Liver (tissue), 9 donors: ENCODE data around the gene ARSB. TPM values are rescaled to one million over a fixed set of nuclear protein-coding genes. Genes with fewer than 3 reads are reported as not detected.

Source experiments
- DNase-seq: peaks from one replicate; pipeline ENCODE4 v3.0.0-alpha.2; 2017; ENCODE audit warnings: low spot score
- H3K27ac ChIP-seq, 2 donors: one replicate each; pipeline ENCODE4 v1.7.0; 2013; ENCODE audit warnings: inconsistent platforms in 2 of 2, low read length in 2 of 2, control low read depth in 1 of 2, low read depth in 1 of 2, mild to moderate bottlenecking in 1 of 2
- H3K27me3 ChIP-seq, 4 donors: one replicate each; pipeline versions ENCODE4 v1.6.1 to v1.7.0; 2013; ENCODE audit warnings: low read length in 3 of 4, inconsistent platforms in 1 of 4, mild to moderate bottlenecking in 1 of 4, moderate library complexity in 1 of 4; ENCODE audit not compliant: control insufficient read depth in 4 of 4, insufficient read depth in 4 of 4
- H3K36me3 ChIP-seq, 4 donors: one replicate each; pipeline versions ENCODE4 v1.6.1 to v1.7.0; 2013; ENCODE audit warnings: low read length in 3 of 4, mild to moderate bottlenecking in 3 of 4, low read depth in 1 of 4, moderate library complexity in 1 of 4; ENCODE audit not compliant: control insufficient read depth in 4 of 4, insufficient read depth in 3 of 4
- H3K4me1 ChIP-seq, 4 donors: one replicate each; pipeline versions ENCODE4 v1.6.1 to v1.7.0; 2013; ENCODE audit warnings: low read length in 3 of 4, mild to moderate bottlenecking in 3 of 4, moderate library complexity in 1 of 4; ENCODE audit not compliant: control insufficient read depth in 4 of 4, insufficient read depth in 4 of 4
- H3K4me3 ChIP-seq, 3 donors: one replicate each; pipeline versions ENCODE4 v1.6.1 to v1.7.0; 2013; ENCODE audit warnings: low read length in 3 of 3, control low read depth in 1 of 3, low read depth in 1 of 3, mild to moderate bottlenecking in 1 of 3
- H3K9ac ChIP-seq, 2 donors: one replicate each; pipeline ENCODE4 v1.7.0; 2013; ENCODE audit warnings: low read length in 2 of 2, mild to moderate bottlenecking in 2 of 2, moderate library complexity in 2 of 2, control low read depth in 1 of 2, low read depth in 1 of 2
- H3K9me3 ChIP-seq, 4 donors: one replicate each; pipeline versions ENCODE4 v1.6.1 to v1.7.0; 2013; ENCODE audit warnings: low read length in 3 of 4; ENCODE audit not compliant: control insufficient read depth in 4 of 4
- EGR1 ChIP-seq, 2 donors: IDR thresholded peaks; 2 replicates each; pipeline ENCODE4 v1.6.1; 2016 to 2018; ENCODE audit warnings: antibody characterized with exemption in 2 of 2, low read depth in 2 of 2
- FOXA2 ChIP-seq: IDR thresholded peaks from 2 replicates; pipeline ENCODE4 v1.6.1; 2016; ENCODE audit warnings: antibody characterized with exemption
- GABPA ChIP-seq, 2 donors: IDR thresholded peaks in 1 of 2; conservative IDR thresholded peaks in 1 of 2; 2 replicates each; pipeline ENCODE4 v1.6.1; 2016; ENCODE audit warnings: antibody characterized with exemption in 2 of 2, mild to moderate bottlenecking in 1 of 2, moderate library complexity in 1 of 2
- HNF4A ChIP-seq, 2 donors: conservative IDR thresholded peaks; 2 replicates each; pipeline ENCODE4 v1.6.1; 2016; ENCODE audit warnings: antibody characterized with exemption in 2 of 2, mild to moderate bottlenecking in 2 of 2
- NR2F2 ChIP-seq: IDR thresholded peaks from 2 replicates; pipeline ENCODE4 v1.6.1; 2016; ENCODE audit warnings: antibody characterized with exemption
- RAD21 ChIP-seq, 2 donors: IDR thresholded peaks; 2 replicates each; pipeline ENCODE4 v1.6.1; 2016; ENCODE audit warnings: antibody characterized with exemption in 2 of 2, mild to moderate bottlenecking in 2 of 2
- RXRA ChIP-seq, 2 donors: IDR thresholded peaks; 2 replicates each; pipeline ENCODE4 v1.6.1; 2017 to 2018; ENCODE audit warnings: antibody characterized with exemption in 2 of 2, mild to moderate bottlenecking in 1 of 2
- YY1 ChIP-seq: IDR thresholded peaks from 2 replicates; pipeline ENCODE4 v1.6.1; 2016; ENCODE audit warnings: antibody characterized with exemption, mild to moderate bottlenecking
- WGBS: extraction: QIAGEN DNeasy Blood & Tissue Kit; methylation state at CpG from one replicate; pipeline ENCODE4 v1.1.7; 2013; 5-methylcytosine and 5-hydroxymethylcytosine counted together
- polyA plus RNA-seq, 2 donors: library from polyadenylated mRNA; stranded (reverse) in 1 of 2; unstranded in 1 of 2; fragments of 200-250 nt in 1 of 2; fragments of >200 nt in 1 of 2; fragmentation: Nextera tagmentation in 1 of 2; extraction: Ambion mirVana in 1 of 2; gene quantifications; one replicate each; pipeline versions ENCODE4 v1.2.1 to v1.2.3, GENCODE V29; 2013 to 2015
- total RNA-seq, 2 donors: library from RNA; depleted of rRNA; stranded (reverse); fragments of >200 nt; gene quantifications; one replicate each; pipeline ENCODE4 v1.2.3, GENCODE V29; 2014
- TF ChIP-seq, protein P1 (sequence below): IDR thresholded peaks from 2 replicates; pipeline ENCODE4 v1.6.1; 2016; ENCODE audit warnings: antibody characterized with exemption
- TF ChIP-seq, protein P2 (sequence below): IDR thresholded peaks from 2 replicates; pipeline ENCODE4 v1.6.1; 2016; ENCODE audit warnings: antibody characterized with exemption
- TF ChIP-seq, protein P3 (sequence below): fragments of 150-350 bp; IDR thresholded peaks from 2 replicates; pipeline ENCODE4 v1.5.1; 2017; ENCODE audit warnings: improper control_type of control experiment, low read depth, low read length; ENCODE audit not compliant: missing input control
- TF ChIP-seq, protein P4 (sequence below): IDR thresholded peaks from 2 replicates; pipeline ENCODE4 v1.6.1; 2016; ENCODE audit warnings: antibody characterized with exemption, mild to moderate bottlenecking
- donor health status: healthy.
- donor health status: healthy.
- donor health status: healthy.
- donor health status: healthy.
- donor health status: healthy.

Gene ARSB
- total and polyA plus RNA-seq, 4 donors, result 3.5 to 26.2 (median 8.7) TPM

DNA sequence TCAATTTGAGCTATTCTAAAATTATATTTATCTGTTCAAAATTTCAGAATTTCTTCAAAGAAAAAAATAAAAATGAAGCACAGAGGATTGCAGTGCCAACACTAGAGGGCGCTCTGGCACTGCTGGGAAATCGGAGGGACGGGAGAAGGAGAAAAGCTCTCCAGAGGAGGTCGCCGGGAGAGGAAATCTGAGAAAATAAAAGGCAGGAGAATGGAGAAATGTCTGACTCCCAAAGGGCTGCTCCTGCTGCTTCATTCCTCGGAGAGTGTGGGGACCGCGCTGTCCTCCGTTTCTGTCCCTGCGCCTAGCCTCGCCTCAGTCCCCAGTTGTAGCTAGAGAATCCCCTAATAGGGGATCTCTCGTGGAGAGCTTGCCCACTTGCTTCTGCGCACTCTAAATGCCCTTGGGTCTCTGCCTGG, 40.0 kb upstream of the ARSB start:
- Histone ChIP-seq H3K9me3 (no peaks in the 10 kb centered on the region), H3K27me3 (no peaks in the 10 kb centered on the region), H3K36me3 (peaks cover 0 to 14% (median 5%) of the 10 kb centered on the region in 4 donors), H3K4me1 (peaks cover 7 to 57% (median 40%) of the 10 kb centered on the region in 4 donors), H3K27ac (peak overlapping the region; percentile 65 to 78), H3K4me3 (peak overlapping the region in 1 of 3 donors; percentile 30), H3K9ac (peak overlapping the region; percentile 65 to 83)
- peak; percentile 70 for DNase-seq
- TF ChIP-seq NR2F2 (no peak), GABPA (IDR thresholded peaks at IDR 0.05 in 1 of 2, conservative IDR thresholded peaks at IDR 0.05 in 1 of 2) (no peak), RAD21 (IDR thresholded peaks at IDR 0.05) (peak; percentile 96 to 99), YY1 (peak; percentile 41), HNF4A (conservative IDR thresholded peaks at IDR 0.05) (peak in 1 of 2 donors; percentile 9)
- TF ChIP-seq, protein P1, sequence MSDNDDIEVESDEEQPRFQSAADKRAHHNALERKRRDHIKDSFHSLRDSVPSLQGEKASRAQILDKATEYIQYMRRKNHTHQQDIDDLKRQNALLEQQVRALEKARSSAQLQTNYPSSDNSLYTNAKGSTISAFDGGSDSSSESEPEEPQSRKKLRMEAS, result no peak
- TF ChIP-seq, protein P2, sequence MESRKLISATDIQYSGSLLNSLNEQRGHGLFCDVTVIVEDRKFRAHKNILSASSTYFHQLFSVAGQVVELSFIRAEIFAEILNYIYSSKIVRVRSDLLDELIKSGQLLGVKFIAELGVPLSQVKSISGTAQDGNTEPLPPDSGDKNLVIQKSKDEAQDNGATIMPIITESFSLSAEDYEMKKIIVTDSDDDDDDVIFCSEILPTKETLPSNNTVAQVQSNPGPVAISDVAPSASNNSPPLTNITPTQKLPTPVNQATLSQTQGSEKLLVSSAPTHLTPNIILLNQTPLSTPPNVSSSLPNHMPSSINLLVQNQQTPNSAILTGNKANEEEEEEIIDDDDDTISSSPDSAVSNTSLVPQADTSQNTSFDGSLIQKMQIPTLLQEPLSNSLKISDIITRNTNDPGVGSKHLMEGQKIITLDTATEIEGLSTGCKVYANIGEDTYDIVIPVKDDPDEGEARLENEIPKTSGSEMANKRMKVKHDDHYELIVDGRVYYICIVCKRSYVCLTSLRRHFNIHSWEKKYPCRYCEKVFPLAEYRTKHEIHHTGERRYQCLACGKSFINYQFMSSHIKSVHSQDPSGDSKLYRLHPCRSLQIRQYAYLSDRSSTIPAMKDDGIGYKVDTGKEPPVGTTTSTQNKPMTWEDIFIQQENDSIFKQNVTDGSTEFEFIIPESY, result no peak
- TF ChIP-seq, protein P3, sequence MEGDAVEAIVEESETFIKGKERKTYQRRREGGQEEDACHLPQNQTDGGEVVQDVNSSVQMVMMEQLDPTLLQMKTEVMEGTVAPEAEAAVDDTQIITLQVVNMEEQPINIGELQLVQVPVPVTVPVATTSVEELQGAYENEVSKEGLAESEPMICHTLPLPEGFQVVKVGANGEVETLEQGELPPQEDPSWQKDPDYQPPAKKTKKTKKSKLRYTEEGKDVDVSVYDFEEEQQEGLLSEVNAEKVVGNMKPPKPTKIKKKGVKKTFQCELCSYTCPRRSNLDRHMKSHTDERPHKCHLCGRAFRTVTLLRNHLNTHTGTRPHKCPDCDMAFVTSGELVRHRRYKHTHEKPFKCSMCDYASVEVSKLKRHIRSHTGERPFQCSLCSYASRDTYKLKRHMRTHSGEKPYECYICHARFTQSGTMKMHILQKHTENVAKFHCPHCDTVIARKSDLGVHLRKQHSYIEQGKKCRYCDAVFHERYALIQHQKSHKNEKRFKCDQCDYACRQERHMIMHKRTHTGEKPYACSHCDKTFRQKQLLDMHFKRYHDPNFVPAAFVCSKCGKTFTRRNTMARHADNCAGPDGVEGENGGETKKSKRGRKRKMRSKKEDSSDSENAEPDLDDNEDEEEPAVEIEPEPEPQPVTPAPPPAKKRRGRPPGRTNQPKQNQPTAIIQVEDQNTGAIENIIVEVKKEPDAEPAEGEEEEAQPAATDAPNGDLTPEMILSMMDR, result peak; percentile 97
- WGBS, result 12% methylated on average over 13 of the region's 13 CpGs

DNA sequence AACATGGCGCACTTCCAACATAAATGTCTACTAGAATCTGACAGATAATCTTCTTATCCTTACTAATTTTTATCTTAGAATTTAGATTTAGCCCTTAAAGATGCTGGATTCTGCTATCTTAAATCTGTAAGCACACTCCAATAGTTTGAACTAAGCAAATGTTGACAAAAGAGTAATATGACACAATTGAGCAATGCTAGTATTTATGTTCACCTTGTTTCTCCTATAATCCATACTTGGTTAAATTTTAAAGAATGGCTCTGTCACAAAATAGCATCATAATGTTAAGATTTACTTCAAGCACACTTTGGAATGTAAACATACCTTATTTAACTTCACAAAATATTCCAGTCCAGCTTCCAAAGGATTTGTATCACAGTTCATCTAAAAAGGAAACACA, 38.8 kb upstream of the ARSB start:
- TF ChIP-seq FOXA2 (peak; percentile 56), YY1 (peak; percentile 33), RAD21 (IDR thresholded peaks at IDR 0.05) (no peak), EGR1 (IDR thresholded peaks at IDR 0.05; ENCODE audit: low read depth in 2 of 2) (no peak), RXRA (IDR thresholded peaks at IDR 0.05) (peak; percentile 17 to 65), HNF4A (conservative IDR thresholded peaks at IDR 0.05) (peak; percentile 5 to 55)
- TF ChIP-seq, protein P2, result peak; percentile 23
- TF ChIP-seq, protein P4, sequence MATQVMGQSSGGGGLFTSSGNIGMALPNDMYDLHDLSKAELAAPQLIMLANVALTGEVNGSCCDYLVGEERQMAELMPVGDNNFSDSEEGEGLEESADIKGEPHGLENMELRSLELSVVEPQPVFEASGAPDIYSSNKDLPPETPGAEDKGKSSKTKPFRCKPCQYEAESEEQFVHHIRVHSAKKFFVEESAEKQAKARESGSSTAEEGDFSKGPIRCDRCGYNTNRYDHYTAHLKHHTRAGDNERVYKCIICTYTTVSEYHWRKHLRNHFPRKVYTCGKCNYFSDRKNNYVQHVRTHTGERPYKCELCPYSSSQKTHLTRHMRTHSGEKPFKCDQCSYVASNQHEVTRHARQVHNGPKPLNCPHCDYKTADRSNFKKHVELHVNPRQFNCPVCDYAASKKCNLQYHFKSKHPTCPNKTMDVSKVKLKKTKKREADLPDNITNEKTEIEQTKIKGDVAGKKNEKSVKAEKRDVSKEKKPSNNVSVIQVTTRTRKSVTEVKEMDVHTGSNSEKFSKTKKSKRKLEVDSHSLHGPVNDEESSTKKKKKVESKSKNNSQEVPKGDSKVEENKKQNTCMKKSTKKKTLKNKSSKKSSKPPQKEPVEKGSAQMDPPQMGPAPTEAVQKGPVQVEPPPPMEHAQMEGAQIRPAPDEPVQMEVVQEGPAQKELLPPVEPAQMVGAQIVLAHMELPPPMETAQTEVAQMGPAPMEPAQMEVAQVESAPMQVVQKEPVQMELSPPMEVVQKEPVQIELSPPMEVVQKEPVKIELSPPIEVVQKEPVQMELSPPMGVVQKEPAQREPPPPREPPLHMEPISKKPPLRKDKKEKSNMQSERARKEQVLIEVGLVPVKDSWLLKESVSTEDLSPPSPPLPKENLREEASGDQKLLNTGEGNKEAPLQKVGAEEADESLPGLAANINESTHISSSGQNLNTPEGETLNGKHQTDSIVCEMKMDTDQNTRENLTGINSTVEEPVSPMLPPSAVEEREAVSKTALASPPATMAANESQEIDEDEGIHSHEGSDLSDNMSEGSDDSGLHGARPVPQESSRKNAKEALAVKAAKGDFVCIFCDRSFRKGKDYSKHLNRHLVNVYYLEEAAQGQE, result no peak
- TF ChIP-seq, protein P3, result no peak
- WGBS, result 51% methylated on average over 1 of the region's 1 CpG
- peaks cover 7 to 51% (median 36%) of the 10 kb centered on the region in 4 donors for H3K4me1 ChIP-seq

More for the DNA sequence above, 38.8 kb upstream of the ARSB start:
- no peak for DNase-seq
- no peak overlapping the region for H3K4me3 ChIP-seq
- no peak overlapping the region for H3K9ac ChIP-seq
- no peaks in the 10 kb centered on the region for H3K9me3 ChIP-seq
- H3K36me3 ChIP-seq, result peaks cover 0 to 17% (median 5%) of the 10 kb centered on the region in 4 donors
- H3K27me3 ChIP-seq, result no peaks in the 10 kb centered on the region
- peak overlapping the region; percentile 32 to 39 for H3K27ac ChIP-seq
